Ectodermal cell (in vitro differentiated cells): ENCODE measurements around the gene CEP128.

ENCODE experiments used
- H3K27ac ChIP-seq: 2 replicates; pipeline ENCODE4 v1.7.0; 2013; ENCODE audit warnings: mild to moderate bottlenecking, low read depth, low read length; ENCODE audit not compliant: insufficient read depth, poor library complexity, severe bottlenecking
- H3K27me3 ChIP-seq: 2 replicates; pipeline ENCODE4 v1.7.0; 2013; ENCODE audit warnings: mild to moderate bottlenecking, low read length; ENCODE audit not compliant: insufficient read depth, control insufficient read depth, poor library complexity, severe bottlenecking
- H3K36me3 ChIP-seq: one replicate; pipeline ENCODE4 v1.7.0; 2013; ENCODE audit warnings: low read length; ENCODE audit not compliant: control insufficient read depth, insufficient read depth
- H3K4me1 ChIP-seq: one replicate; pipeline ENCODE4 v1.7.0; 2013; ENCODE audit warnings: low read length; ENCODE audit not compliant: control insufficient read depth, insufficient read depth
- H3K4me3 ChIP-seq: 2 replicates; pipeline ENCODE4 v1.7.0; 2013; ENCODE audit warnings: low read depth, low read length, control low read depth; ENCODE audit not compliant: insufficient read depth
- H3K9me3 ChIP-seq: 2 replicates; pipeline ENCODE4 v1.7.0; 2013; ENCODE audit warnings: mild to moderate bottlenecking, low read length, moderate library complexity; ENCODE audit not compliant: control insufficient read depth
- WGBS, 2 experiments: methylation state at CpG; one replicate each; pipeline ENCODE4 v1.1.7; 2013; ENCODE audit warnings: missing lambda C conversion rate in 2 of 2; 5-methylcytosine and 5-hydroxymethylcytosine counted together

CEP128 gene

GRCh38 chr14:80455031-80455430 lies 486.5 kb downstream of the CEP128 start:
- 86 to 88% methylated on average over 6 of the region's 6 CpGs for WGBS, 2 experiments
- Histone ChIP-seq H3K27ac (no peak overlapping the region), H3K4me1 (no peaks in the 10 kb centered on the region), H3K36me3 (no peaks in the 10 kb centered on the region), H3K9me3 (peaks cover 2% of the 10 kb centered on the region), H3K27me3 (no peaks in the 10 kb centered on the region), H3K4me3 (no peak overlapping the region)

GRCh38 chr14:80448267-80448666 lies 493.3 kb downstream of the CEP128 start:
- H3K36me3 ChIP-seq, result no peaks in the 10 kb centered on the region
- H3K27me3 ChIP-seq, result no peaks in the 10 kb centered on the region
- 100% methylated on average over 3 of the region's 3 CpGs for WGBS, 2 experiments
- H3K4me3 ChIP-seq, result no peak overlapping the region
- H3K9me3 ChIP-seq, result peaks cover 2% of the 10 kb centered on the region
- no peak overlapping the region for H3K27ac ChIP-seq
- no peaks in the 10 kb centered on the region for H3K4me1 ChIP-seq

- Histone ChIP-seq H3K27me3 (no peaks in the 10 kb centered on the region), H3K36me3 (no peaks in the 10 kb centered on the region), H3K4me3 (no peak overlapping the region), H3K9me3 (peaks cover 2% of the 10 kb centered on the region), H3K4me1 (no peaks in the 10 kb centered on the region), H3K27ac (no peak overlapping the region)
These were observed 494.1 kb downstream of the CEP128 start for GRCh38 chr14:80447392-80447791.
